HL-60/S4 (cell line): ENCODE results near the gene FABP3.

Experiments
- in situ Hi-C: fragments of 300-500 bp; cut with MboI; formaldehyde crosslinking; loops from 2 replicates; pipeline ENCODE4 v1.14.3; 2022; ENCODE audit warnings: low sequenced_read_pairs

FABP3 gene

DNA sequence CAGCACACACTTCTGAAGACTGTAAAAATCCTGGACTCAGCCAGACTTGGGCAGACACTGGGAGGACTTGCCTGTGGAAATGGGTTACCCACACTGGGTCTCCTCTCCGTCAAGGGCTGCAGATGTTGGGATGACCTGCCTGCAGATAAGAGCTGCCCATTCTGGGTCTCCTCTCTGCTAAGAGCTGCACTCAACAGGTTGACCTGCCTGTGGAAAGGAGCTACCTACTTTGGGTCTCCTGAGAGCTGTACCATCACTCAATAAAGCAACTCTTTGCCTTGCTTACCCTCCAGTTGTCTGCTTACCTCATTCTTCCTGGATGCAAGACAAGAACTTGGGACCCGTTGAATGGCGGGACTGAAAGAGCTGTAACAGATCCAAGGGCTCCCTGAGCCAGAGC is 47.9 kb downstream of the FABP3 start:
- in situ Hi-C loops = no loop called here

DNA sequence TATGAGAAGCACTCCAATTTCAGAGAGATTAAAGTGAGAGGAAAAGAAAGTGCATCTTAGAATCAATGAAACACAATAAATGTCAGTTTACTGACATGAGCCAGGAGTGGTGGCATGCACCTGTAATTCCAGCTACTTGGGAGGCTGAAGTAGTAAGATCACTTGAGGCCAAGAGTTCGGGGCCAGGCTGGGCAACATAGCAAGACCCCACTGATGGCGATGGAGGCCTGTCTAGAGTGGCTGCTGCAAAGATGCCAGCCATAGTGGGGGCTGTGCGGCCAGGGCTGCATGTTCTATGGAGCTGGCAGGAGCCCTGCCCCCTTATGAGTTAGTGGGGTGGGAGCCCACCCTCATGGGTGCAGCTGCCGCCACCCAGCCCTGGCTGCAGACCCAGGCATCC is 48.8 kb downstream of the FABP3 start:
- in situ Hi-C loops = no loop called here

DNA sequence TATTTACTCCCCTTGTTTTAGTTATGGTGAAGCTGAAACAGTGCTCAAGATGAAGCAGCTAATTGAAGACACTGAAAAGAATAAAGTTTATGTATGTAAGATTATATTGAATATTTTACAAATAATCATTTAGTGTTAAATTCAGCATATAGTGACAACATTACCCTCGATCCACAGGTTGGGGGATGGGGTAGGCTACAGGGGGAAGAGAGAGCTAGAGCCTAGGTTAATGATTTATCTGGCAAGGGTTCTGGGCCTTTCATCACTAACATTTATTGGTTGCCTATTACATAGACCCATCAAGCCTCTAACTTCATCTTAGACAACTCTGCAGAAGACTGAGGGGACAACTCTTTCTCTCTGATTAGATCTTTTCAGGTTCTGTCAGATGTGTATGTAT is 54.7 kb downstream of the FABP3 start:
- in situ Hi-C loops = no loop called here

DNA sequence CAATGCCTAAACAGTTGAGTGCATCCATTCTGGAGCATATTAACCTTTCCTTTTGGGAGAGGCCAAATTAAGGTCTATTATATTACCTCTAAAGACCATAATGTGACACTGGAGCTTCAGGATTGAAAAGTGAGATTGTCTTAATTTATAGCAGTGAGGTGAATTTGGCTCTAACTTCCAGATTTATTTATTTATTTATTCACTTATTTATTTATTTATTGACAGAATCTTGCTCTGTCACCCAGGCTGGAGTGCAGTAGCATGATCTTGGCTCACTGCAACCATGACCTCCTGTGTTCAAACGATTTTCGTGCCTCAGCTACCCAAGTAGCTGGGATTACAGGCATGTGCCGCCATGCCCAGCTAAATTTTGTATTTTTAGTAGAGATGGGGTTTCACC is 57.0 kb downstream of the FABP3 start:
- in situ Hi-C loops = no loop called here
